Tibial nerve (tissue), 4 donors: ENCODE measurements around the gene TOP1.

ENCODE experiments used
- EP300 ChIP-seq, 2 donors: sonication (generic); formaldehyde crosslinking; IDR thresholded peaks; one replicate each; pipeline ENCODE4 v1.6.1; 2017; ENCODE audit warnings: antibody characterized with exemption in 2 of 2, mild to moderate bottlenecking in 1 of 2
- POLR2A ChIP-seq, 2 donors: fragments of 450-650 bp; IDR thresholded peaks; one replicate each; pipeline ENCODE4 v1.6.1; 2017; ENCODE audit warnings: antibody characterized with exemption in 2 of 2, mild to moderate bottlenecking in 2 of 2, moderate library complexity in 2 of 2
- TF ChIP-seq, protein P1 (sequence below), 5 experiments: fragments of 200-600 bp in 3 of 5; fragments of 450-650 bp in 2 of 5; sonication (generic) in 3 of 5; IDR thresholded peaks; one replicate each; pipeline ENCODE4 v1.5.1; 2016 to 2019; ENCODE audit warnings: antibody characterized with exemption in 5 of 5, mild to moderate bottlenecking in 3 of 5, moderate library complexity in 2 of 5

DNA sequence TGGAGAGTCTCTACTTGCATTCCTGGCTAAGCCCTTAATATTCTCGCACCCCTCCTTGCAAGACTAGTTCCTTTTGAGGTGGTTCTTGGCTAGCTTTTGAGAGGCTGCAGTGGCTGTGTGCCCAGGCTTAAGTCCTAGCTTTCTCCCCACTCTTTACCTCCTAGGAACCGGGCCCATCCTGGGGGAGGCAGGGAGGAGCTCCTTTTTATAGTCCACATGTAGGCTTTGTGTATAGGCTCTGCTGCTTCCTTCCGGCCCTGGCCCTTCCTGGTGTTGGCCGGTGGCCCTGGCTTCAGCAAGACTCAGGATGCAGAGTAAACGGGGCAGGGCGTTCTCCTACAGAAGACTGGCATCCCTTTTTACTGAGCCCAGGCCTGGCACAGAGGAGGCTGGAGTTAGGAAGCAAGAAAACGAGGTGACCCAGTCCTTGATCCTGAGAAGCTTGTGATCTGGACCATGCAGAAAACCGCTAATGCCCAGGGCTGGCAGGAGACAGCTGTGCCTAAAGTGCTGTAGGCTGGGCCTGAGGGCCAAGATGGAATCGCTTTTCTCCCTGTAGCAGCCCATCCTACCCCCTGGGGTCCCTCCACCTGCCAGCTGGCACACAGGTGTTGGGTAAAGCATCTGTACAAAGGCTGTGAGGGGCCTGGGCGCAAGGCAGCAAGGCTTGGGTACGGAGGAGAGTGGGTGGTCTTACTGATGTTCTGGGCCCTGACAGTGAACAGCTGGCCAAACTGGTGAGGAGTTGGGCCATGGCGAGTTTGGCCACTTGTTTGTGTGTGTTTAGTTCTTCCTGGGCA lies 117.4 kb downstream of the TOP1 start:
- TF ChIP-seq, protein P1, sequence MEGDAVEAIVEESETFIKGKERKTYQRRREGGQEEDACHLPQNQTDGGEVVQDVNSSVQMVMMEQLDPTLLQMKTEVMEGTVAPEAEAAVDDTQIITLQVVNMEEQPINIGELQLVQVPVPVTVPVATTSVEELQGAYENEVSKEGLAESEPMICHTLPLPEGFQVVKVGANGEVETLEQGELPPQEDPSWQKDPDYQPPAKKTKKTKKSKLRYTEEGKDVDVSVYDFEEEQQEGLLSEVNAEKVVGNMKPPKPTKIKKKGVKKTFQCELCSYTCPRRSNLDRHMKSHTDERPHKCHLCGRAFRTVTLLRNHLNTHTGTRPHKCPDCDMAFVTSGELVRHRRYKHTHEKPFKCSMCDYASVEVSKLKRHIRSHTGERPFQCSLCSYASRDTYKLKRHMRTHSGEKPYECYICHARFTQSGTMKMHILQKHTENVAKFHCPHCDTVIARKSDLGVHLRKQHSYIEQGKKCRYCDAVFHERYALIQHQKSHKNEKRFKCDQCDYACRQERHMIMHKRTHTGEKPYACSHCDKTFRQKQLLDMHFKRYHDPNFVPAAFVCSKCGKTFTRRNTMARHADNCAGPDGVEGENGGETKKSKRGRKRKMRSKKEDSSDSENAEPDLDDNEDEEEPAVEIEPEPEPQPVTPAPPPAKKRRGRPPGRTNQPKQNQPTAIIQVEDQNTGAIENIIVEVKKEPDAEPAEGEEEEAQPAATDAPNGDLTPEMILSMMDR (IDR thresholded peaks at IDR 0.05): no peak
- TF ChIP-seq POLR2A (IDR thresholded peaks at IDR 0.05) (no peak), EP300 (IDR thresholded peaks at IDR 0.05) (no peak)
